ENCODE measurements around the gene NAGK.

DNA sequence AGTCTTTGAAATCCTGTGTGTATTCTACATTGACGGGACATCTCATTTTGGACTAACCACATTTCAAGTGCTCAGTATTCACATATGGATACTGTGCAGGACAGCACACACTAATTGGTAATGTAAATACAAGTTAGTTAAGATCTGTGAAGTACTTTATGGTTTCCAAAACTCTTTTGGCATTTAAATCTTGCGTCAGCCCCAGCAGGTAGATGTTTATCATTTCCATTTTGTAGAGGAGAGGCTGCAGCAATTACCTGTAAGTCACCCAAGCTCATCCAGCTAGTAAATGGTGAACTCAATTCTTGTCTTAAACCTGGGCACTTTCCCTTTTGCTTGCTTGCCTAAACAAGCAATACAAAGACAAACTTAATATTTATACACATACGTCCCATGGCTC, 1.6 kb upstream of the NAGK start:
- TF ChIP-seq, protein P1, sequence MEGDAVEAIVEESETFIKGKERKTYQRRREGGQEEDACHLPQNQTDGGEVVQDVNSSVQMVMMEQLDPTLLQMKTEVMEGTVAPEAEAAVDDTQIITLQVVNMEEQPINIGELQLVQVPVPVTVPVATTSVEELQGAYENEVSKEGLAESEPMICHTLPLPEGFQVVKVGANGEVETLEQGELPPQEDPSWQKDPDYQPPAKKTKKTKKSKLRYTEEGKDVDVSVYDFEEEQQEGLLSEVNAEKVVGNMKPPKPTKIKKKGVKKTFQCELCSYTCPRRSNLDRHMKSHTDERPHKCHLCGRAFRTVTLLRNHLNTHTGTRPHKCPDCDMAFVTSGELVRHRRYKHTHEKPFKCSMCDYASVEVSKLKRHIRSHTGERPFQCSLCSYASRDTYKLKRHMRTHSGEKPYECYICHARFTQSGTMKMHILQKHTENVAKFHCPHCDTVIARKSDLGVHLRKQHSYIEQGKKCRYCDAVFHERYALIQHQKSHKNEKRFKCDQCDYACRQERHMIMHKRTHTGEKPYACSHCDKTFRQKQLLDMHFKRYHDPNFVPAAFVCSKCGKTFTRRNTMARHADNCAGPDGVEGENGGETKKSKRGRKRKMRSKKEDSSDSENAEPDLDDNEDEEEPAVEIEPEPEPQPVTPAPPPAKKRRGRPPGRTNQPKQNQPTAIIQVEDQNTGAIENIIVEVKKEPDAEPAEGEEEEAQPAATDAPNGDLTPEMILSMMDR (conservative IDR thresholded peaks at IDR 0.05; ENCODE audit: low read length): no peak
- no peak for TF ChIP-seq EZH2phosphoT487 (IDR thresholded peaks at IDR 0.05; ENCODE audit: borderline replicate concordance)
